WERI-Rb-1 (cell line): ENCODE data around the gene ASS1.

Experiments
- DNase-seq: peaks from one replicate; pipeline ENCODE4 v3.0.0-alpha.2; 2020
- H3K27ac ChIP-seq: fragments of 250-450 bp; sonication (Bioruptor Pico); 2 replicates; pipeline ENCODE4 v1.5.1; 2020; ENCODE audit warnings: mild to moderate bottlenecking, moderate library complexity
- H3K27me3 ChIP-seq: fragments of 250-450 bp; sonication (Bioruptor Pico); 2 replicates; pipeline ENCODE4 v1.5.1; 2021; ENCODE audit warnings: mild to moderate bottlenecking, low read depth, moderate library complexity; ENCODE audit not compliant: insufficient read depth, severe bottlenecking
- H3K36me3 ChIP-seq: fragments of 250-450 bp; sonication (Bioruptor Pico); 2 replicates; pipeline ENCODE4 v1.5.1; 2020; ENCODE audit warnings: mild to moderate bottlenecking, moderate library complexity
- H3K4me3 ChIP-seq: 2 replicates; pipeline ENCODE4 v1.5.1; 2011; ENCODE audit warnings: low read depth, mild to moderate bottlenecking, control low read depth, low read length
- H3K9me3 ChIP-seq: fragments of 250-450 bp; sonication (Bioruptor Pico); 2 replicates; pipeline ENCODE4 v1.5.1; 2021; ENCODE audit warnings: mild to moderate bottlenecking, moderate library complexity; ENCODE audit not compliant: severe bottlenecking
- CTCF ChIP-seq: IDR thresholded peaks from 2 replicates; pipeline ENCODE4 v1.5.1; 2011; ENCODE audit warnings: low read depth, mild to moderate bottlenecking, control low read depth, inconsistent platforms, low read length

Gene ASS1

GRCh38 chr9:130530938-130531337, 86.2 kb downstream of the ASS1 start:
- Histone ChIP-seq H3K9me3 (no peaks in the 10 kb centered on the region), H3K36me3 (no peaks in the 10 kb centered on the region), H3K27ac (no peak overlapping the region), H3K4me3 (no peak overlapping the region), H3K27me3 (no peaks in the 10 kb centered on the region)
- DNase-seq: no peak
- no peak for TF ChIP-seq CTCF

GRCh38 chr9:130531670-130532069, 86.9 kb downstream of the ASS1 start:
- Histone ChIP-seq H3K27me3 (no peaks in the 10 kb centered on the region), H3K4me3 (no peak overlapping the region), H3K27ac (no peak overlapping the region), H3K9me3 (no peaks in the 10 kb centered on the region), H3K36me3 (no peaks in the 10 kb centered on the region)
- no peak for TF ChIP-seq CTCF
- no peak for DNase-seq

- Histone ChIP-seq H3K36me3 (no peaks in the 10 kb centered on the region), H3K27me3 (no peaks in the 10 kb centered on the region), H3K27ac (no peak overlapping the region), H3K9me3 (no peaks in the 10 kb centered on the region), H3K4me3 (no peak overlapping the region)
- TF ChIP-seq CTCF: no peak
- no peak for DNase-seq
Observed at GRCh38 chr9:130532426-130533080, 87.8 kb downstream of the ASS1 start.

- H3K36me3 ChIP-seq: no peaks in the 10 kb centered on the region
- no peak for DNase-seq
- H3K9me3 ChIP-seq: no peaks in the 10 kb centered on the region
- H3K4me3 ChIP-seq: no peak overlapping the region
- TF ChIP-seq CTCF: no peak
- H3K27me3 ChIP-seq: no peaks in the 10 kb centered on the region
- H3K27ac ChIP-seq: no peak overlapping the region; the same call in 1 of the 2 replicates
Observed at GRCh38 chr9:130535818-130536521, 91.2 kb downstream of the ASS1 start.

GRCh38 chr9:130536701-130537107, 91.9 kb downstream of the ASS1 start:
- Histone ChIP-seq H3K27me3 (no peaks in the 10 kb centered on the region), H3K27ac (no peak overlapping the region), H3K36me3 (no peaks in the 10 kb centered on the region), H3K9me3 (no peaks in the 10 kb centered on the region), H3K4me3 (no peak overlapping the region)
- DNase-seq: no peak
- TF ChIP-seq CTCF: no peak
